NCI-H1417 treated with DMSO at 0.1 percent for 48 hours (cell line): Measurements from ENCODE around the gene KLF7.

Experiments used
- DNase-seq: peaks from one replicate; lab custom pipeline; 2025; lab: John Stamatoyannopoulos, UW

The KLF7 gene

GRCh38 chr2:207165121-207166038, at the start of gene KLF7:
Gene KLF7, minus strand, starts transcription at chr2:207165948. Its CDS starts 380 bp downstream, at chr2:207165568.
- DNase-seq = peak; percentile 57

DNA sequence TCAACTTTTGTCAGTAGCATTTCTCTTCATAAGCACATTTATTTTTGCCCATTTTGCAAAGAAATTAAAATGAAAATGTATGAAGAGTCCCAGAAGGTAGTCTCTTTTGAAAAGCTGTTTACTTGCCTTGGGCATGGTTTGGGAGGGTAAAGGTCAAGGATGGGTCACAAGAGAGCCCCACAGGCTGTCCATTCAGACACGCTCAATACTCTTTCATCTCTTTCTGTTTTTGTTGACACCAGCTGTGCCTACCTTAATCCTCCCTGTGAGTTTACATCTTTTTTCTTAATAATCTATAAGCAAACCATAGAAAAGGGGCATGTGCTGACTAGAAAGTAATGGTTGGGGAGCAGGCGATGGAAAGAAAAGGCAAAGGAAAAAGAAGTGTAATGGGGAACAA, 49.6 kb upstream of the KLF7 start:
- no peak for DNase-seq

DNA sequence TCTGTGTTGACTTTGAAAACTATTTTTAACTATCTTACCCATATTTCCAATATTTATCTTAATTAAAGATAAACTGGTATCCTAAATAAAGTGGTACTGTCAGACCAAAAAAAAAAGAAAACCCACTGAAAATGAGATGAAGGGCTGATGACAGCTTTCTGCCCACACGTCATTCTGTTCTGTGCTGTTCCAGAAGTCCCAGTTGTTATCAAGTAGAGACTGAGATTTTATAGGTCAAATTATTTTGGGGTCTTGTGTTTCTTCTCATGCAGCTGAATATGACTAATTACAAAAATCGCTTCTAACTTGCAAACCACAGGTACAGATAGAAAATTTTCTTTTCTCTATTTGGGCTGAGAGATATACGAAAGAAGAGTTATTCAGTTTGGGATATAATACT, 48.7 kb upstream of the KLF7 start:
- no peak for DNase-seq

DNA sequence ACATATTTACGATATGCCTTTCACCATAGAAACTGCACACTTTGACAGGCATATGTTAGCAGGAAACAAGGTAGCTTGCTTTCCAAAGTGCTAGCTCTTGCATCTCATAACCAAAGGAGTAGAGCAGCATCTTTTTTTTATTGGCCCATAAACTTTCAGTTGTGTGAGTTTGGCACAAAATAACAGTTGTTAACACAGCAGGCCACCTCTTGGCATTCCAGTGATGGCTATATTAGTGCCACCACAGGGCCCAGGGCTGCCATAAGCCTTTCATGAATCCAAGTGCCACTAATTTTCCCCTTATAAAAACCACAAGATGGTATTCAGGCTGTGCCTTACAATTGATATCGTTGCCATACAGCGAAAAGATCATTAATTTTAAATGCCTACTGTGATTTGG, 40.3 kb upstream of the KLF7 start:
- DNase-seq = no peak

DNA sequence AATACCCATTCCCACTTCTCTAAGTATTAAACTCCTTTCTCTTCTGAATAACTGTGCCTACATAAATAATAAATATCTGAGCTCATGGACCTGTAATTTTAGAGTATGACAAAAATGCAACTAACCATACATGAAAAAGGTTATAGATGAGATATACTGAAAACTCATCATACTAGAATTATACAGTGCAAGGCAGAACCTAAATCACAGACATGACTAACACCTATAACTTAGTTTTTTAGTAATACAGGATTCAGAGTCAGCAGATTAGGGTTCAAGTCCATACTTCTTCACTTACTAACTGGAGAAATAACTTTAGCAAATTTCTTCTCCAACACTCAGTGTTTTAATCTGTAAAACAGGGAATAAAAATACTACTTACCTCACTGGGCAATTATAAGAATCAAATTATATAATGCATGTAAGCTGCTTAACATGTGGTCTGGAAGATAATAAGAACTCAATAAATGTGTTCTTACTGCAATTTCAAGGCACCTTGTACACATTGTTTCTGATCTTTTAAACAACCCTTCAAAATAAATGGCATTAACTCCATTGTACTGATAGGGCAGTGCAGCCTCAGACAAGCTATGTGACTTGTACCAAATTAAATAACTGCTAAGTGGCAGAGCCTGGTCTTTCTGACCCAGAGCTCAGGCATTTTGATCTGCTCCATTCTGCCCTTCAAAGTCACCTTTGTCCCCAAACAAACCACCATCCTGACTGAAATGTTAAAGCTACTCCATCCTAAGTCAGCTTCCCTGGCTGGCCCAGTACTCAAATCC, 39.6 kb upstream of the KLF7 start:
- DNase-seq = no peak

DNA sequence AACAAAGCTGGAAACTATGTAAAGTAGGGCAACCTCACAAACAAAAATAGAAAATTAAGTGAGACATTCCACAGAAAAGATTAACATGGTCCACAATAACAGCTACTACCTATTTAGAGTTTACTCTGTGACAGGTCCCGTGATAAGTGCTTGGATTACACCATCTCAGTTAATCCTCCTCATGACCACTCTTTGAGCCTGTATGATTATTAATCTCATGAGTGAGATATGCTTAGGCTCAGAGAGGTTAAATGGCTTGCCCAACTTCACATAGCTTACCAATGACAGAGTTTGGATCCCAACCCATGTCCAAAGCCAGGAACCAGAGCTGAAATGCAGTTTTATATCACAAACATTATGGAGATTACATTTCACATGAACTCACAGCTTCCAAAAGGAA, 37.3 kb upstream of the KLF7 start:
- DNase-seq = no peak

- DNase-seq = no peak
Observed at GRCh38 chr2:207202645-207203044, 36.9 kb upstream of the KLF7 start.

GRCh38 chr2:207201416-207201815, 35.7 kb upstream of the KLF7 start:
- no peak for DNase-seq

- peak; percentile 81 for DNase-seq
Observed at GRCh38 chr2:207200136-207200535, 34.4 kb upstream of the KLF7 start.

DNA sequence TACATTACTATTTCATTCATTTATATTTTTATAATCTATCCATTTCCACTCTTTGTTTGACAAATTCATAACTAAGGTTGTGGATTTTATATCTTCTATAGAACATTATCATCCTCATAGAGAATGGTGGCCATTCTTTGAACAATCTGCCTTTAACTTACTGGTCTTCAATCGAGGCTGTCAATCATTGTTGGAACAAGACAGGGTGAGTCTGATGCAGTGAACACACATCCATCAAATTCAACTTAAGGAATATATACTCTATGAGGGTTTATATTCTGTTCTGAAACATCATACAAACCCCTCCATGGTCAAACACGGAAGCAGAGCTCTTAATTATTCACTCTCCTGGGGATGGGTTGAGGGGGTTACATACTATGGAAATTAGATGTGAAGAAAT, 28.3 kb upstream of the KLF7 start:
- no peak for DNase-seq

GRCh38 chr2:207188626-207189419, 23.1 kb upstream of the KLF7 start:
- no peak for DNase-seq

GRCh38 chr2:207185372-207185771, 19.6 kb upstream of the KLF7 start:
- no peak for DNase-seq

GRCh38 chr2:207184768-207185167, 19.0 kb upstream of the KLF7 start:
- no peak for DNase-seq

DNA sequence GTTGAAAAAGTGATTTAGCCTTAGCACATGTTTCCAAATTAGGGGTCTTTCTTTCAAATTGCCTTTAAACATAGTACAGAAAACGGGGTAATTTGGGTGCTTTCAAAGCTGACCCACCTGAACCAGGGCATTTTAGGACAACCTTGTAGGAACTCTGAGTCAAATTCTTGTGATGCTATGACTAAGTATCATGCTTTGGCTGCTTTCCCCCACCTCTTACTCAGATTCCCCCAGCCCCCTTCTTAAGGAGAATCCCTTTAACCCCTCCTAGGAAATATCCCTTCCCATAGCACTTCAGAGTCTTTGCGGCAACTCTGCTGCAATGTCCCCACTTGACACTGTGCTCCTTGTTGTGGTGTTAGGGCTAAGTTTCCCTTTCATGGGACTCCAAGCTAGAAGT, 18.6 kb upstream of the KLF7 start:
- no peak for DNase-seq

DNA sequence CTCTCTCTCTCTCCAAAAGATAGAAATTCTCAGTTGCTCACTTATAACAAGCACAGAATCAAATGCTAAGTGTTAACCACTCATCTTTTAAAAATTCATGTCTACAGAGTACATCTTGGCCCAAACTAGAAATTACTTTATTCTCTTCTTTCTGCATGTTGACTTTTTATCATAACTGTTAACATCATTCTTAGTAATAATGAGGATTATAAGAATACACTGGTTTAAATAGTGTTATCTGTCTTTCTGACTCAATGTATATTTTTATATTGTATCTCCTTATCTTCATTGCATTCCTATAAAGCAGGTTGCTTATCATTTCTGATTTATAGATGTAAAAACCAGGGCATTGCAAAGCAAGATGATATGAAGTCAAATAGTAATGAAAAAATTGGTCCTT, 17.8 kb upstream of the KLF7 start:
- no peak for DNase-seq

GRCh38 chr2:207182911-207183310, 17.2 kb upstream of the KLF7 start:
- DNase-seq = no peak

GRCh38 chr2:207181526-207182274, 16.0 kb upstream of the KLF7 start:
- no peak for DNase-seq

GRCh38 chr2:207180741-207181140, 15.0 kb upstream of the KLF7 start:
- DNase-seq = no peak

GRCh38 chr2:207176247-207176646, 10.5 kb upstream of the KLF7 start:
- DNase-seq = no peak

DNA sequence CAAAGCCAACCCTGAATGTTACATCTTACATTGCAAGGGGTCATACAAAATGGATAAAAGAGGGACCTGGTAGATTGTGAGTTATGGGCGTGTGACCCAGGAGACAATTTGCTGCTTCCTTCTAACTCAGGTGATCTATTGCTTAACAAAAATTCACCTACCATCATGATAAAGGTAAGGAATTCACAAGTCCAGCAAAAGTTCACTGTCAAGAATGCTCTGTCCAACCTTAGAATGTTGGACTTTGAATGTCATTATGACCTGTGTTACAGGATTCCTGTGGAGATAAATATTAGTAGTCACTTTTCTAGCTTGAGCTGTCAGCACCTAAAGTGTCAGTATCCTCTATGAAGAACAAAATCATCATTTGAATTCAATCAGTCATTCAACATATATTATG, 7.9 kb upstream of the KLF7 start:
- DNase-seq = no peak

DNA sequence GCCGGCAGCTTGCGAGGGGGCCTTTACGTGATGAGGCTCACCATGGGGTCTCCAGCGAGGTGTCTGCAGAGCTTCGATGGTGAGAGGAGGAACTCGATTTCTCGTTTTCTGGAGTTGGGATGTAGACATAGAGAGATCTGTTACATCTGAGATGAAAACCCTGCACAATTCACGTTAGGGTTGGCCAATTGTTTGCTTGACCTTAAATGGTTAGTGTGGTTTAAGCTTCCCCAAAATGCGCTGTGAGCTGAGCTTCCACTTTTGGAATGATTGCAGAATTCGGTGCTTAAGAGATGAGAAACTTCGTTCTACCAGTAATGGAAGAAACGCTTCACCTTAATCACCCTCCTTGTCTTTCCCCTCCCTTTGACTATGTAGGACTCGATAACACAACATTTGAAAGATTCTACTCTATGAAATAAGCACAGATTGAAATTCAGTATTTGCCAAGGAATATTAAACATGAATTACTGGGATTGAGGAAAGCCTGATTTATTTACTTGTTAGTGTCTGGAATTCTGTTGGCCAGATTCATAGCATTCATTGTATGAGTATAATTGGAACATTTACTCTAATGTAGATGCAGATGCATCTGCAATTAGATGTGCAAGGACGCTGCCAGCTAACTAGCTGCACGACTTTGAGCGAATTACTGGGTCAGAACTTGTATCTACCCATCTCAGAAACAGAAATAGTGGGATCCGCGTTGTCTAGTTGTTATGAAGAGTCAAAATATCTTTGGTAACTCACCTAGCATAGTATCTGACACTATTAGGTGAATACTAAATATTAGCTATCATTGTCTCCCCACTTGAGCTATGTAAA, 1.6 kb upstream of the KLF7 start:
- DNase-seq = no peak
